Fibroblast of lung (primary cell): ENCODE results near the gene REEP1. TPM values are rescaled to one million over a fixed set of nuclear protein-coding genes. Genes with fewer than 3 reads are reported as not detected.

Experiments
- DNase-seq, 2 donors: peaks; one replicate each; pipeline versions ENCODE4 v3.0.0 to v3.0.0-alpha.2; 2010; ENCODE audit warnings: low read depth in 2 of 2
- H2AFZ ChIP-seq: 2 replicates; pipeline ENCODE4 v1.5.1; 2012; ENCODE audit warnings: low read length, control low read depth, inconsistent platforms
- H3K27ac ChIP-seq: 2 replicates; pipeline ENCODE4 v1.5.1; 2011; ENCODE audit warnings: low read length, control low read depth; ENCODE audit not compliant: insufficient read depth
- H3K27me3 ChIP-seq: 2 replicates; pipeline ENCODE4 v1.5.1; 2011; ENCODE audit warnings: mild to moderate bottlenecking, low read length; ENCODE audit not compliant: control insufficient read depth, insufficient read depth
- H3K36me3 ChIP-seq: 2 replicates; pipeline ENCODE4 v1.5.1; 2011; ENCODE audit warnings: low read length; ENCODE audit not compliant: control insufficient read depth, insufficient read depth
- H3K4me1 ChIP-seq: 2 replicates; pipeline ENCODE4 v1.5.1; 2011; ENCODE audit warnings: low read length; ENCODE audit not compliant: control insufficient read depth, insufficient read depth; ENCODE audit errors: extremely low read depth
- H3K4me2 ChIP-seq: 2 replicates; pipeline ENCODE4 v1.5.1; 2011; ENCODE audit warnings: low read length, control low read depth; ENCODE audit not compliant: insufficient read depth; ENCODE audit errors: extremely low read depth
- H3K4me3 ChIP-seq, 4 experiments: fragments of 200-600 bp in 1 of 4; sonication (generic) in 1 of 4; replicated peaks in 1 of 4; 2 replicates each; pipeline ENCODE4 v1.5.1; 2011 to 2016; ENCODE audit warnings: low read length in 4 of 4, low read depth in 3 of 4, mild to moderate bottlenecking in 3 of 4, control low read depth in 2 of 4, inconsistent platforms in 1 of 4, mixed read lengths in 1 of 4; ENCODE audit not compliant: insufficient read depth in 1 of 4; ENCODE audit errors: control extremely low read depth in 1 of 4
- H3K79me2 ChIP-seq: 2 replicates; pipeline ENCODE4 v1.5.1; 2012; ENCODE audit warnings: mild to moderate bottlenecking, low read length, inconsistent platforms; ENCODE audit not compliant: control insufficient read depth, insufficient read depth
- H3K9ac ChIP-seq: 2 replicates; pipeline ENCODE4 v1.5.1; 2011; ENCODE audit warnings: mild to moderate bottlenecking, low read length, control low read depth; ENCODE audit not compliant: insufficient read depth
- H3K9me3 ChIP-seq: 2 replicates; pipeline ENCODE4 v1.5.1; 2012; ENCODE audit warnings: low read depth, low read length; ENCODE audit not compliant: control insufficient read depth, insufficient read depth
- H4K20me1 ChIP-seq: 2 replicates; pipeline ENCODE4 v1.5.1; 2011; ENCODE audit warnings: low read length; ENCODE audit not compliant: control insufficient read depth, insufficient read depth; ENCODE audit errors: extremely low read depth
- CTCF ChIP-seq, 2 donors: IDR thresholded peaks in 1 of 2; conservative IDR thresholded peaks in 1 of 2; 1 replicate in 1 of 2; 2 replicates in 1 of 2; pipeline ENCODE4 v1.5.1; 2011 to 2012; ENCODE audit warnings: low read length in 2 of 2, control low read depth in 1 of 2, inconsistent platforms in 1 of 2, low read depth in 1 of 2, mild to moderate bottlenecking in 1 of 2
- EZH2 ChIP-seq: IDR thresholded peaks from 2 replicates; pipeline ENCODE4 v1.5.1; 2012; ENCODE audit warnings: low read length, control low read depth, mild to moderate bottlenecking; ENCODE audit errors: missing control alignments
- polyA plus RNA-seq, 2 donors: library from polyadenylated mRNA; depleted of rRNA in 1 of 2; stranded (reverse) in 1 of 2; unstranded in 1 of 2; fragments of >200 nt; gene quantifications; 2 replicates each; pipeline ENCODE4 v1.2.1, GENCODE V29; 2011 to 2012; ENCODE audit warnings: missing spikeins in 1 of 2
- total RNA-seq: library from RNA; depleted of rRNA; stranded (reverse); fragments of >200 nt; gene quantifications from 2 replicates; pipeline ENCODE4 v1.2.1, GENCODE V29; 2014

The REEP1 gene
- total and polyA plus RNA-seq, 2 donors (not counting 1 experiment from before 2014, with no cell fraction given), result 0.02 TPM; not detected in 1

GRCh38 chr2:86213056-86213455 lies 124.4 kb downstream of the REEP1 start:
- H3K9me3 ChIP-seq, result no peaks in the 10 kb centered on the region
- no peak overlapping the region for H3K9ac ChIP-seq
- DNase-seq, result no peak
- TF ChIP-seq CTCF (conservative IDR thresholded peaks at IDR 0.05 in 1 of 2, IDR thresholded peaks at IDR 0.05 in 1 of 2; ENCODE audit: low read depth in 1 of 2, low read length in 2 of 2) (no peak), EZH2 (no peak)
- no peak overlapping the region for H2AFZ ChIP-seq
- H3K36me3 ChIP-seq, result peaks cover 5% of the 10 kb centered on the region
- no peak overlapping the region for H3K4me2 ChIP-seq
- no peaks in the 10 kb centered on the region for H4K20me1 ChIP-seq
- H3K27me3 ChIP-seq, result no peaks in the 10 kb centered on the region
- no peaks in the 10 kb centered on the region for H3K4me1 ChIP-seq
- no peak overlapping the region for H3K4me3 ChIP-seq
- H3K79me2 ChIP-seq, result no peaks in the 10 kb centered on the region
- H3K27ac ChIP-seq, result no peak overlapping the region

- Histone ChIP-seq H3K79me2 (no peaks in the 10 kb centered on the region), H3K27me3 (no peaks in the 10 kb centered on the region), H3K4me1 (no peaks in the 10 kb centered on the region), H3K4me2 (no peak overlapping the region), H3K36me3 (peaks cover 8% of the 10 kb centered on the region), H3K9me3 (no peaks in the 10 kb centered on the region), H3K4me3 (no peak overlapping the region), H3K27ac (no peak overlapping the region), H2AFZ (no peak overlapping the region), H4K20me1 (no peaks in the 10 kb centered on the region), H3K9ac (no peak overlapping the region)
- no peak for DNase-seq
- TF ChIP-seq EZH2 (no peak), CTCF (conservative IDR thresholded peaks at IDR 0.05 in 1 of 2, IDR thresholded peaks at IDR 0.05 in 1 of 2; ENCODE audit: low read depth in 1 of 2, low read length in 2 of 2) (no peak)
Measured at GRCh38 chr2:86211796-86212188, 125.6 kb downstream of the REEP1 start.

DNA sequence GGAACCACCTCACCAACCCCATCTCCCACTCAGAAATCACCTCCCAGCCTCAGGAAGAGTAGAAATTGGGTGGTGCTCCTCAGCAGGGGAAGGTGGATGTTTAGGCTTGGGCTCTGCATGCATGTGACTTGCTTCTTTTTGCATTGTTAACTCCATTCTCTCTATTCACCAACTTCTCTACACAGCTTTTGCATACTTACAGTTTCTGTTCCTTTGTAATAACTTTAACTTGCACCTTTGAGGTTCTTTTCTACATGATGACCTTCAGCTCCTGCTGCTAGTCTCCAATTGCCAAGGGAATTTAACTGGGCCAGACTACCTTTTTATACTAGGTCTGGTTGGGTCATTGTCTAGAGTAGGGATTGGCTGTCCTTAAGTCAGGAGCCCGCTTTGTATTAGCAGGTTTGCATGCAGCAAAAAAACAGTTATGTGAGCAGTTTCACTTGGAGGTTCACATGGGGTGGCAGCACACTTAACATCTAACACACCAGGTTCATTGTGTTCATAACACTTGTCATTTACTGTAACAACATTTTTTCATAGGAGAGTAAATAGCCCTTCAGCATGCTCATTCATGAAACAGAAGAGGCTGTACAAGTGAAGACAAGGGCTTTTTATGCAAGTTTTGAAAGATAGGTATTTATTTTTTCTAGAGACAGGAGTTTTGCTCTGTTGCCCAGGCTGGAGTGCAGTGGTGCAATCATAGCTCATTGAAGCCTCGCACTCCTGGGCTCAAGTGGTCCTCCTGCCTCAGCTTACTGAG lies 126.2 kb downstream of the REEP1 start:
- Histone ChIP-seq H3K36me3 (peaks cover 11% of the 10 kb centered on the region), H3K79me2 (no peaks in the 10 kb centered on the region), H2AFZ (no peak overlapping the region), H3K27ac (no peak overlapping the region), H3K4me3 (no peak overlapping the region), H4K20me1 (no peaks in the 10 kb centered on the region), H3K9ac (no peak overlapping the region), H3K9me3 (no peaks in the 10 kb centered on the region), H3K27me3 (no peaks in the 10 kb centered on the region), H3K4me2 (no peak overlapping the region), H3K4me1 (no peaks in the 10 kb centered on the region)
- TF ChIP-seq CTCF (conservative IDR thresholded peaks at IDR 0.05 in 1 of 2, IDR thresholded peaks at IDR 0.05 in 1 of 2; ENCODE audit: low read depth in 1 of 2, low read length in 2 of 2), result no peak
- TF ChIP-seq EZH2, result no peak
- no peak for DNase-seq
